Endothelial cell of coronary artery (primary cell): ENCODE results near the gene FBXO40. TPM values are rescaled to one million over a fixed set of nuclear protein-coding genes. Genes with fewer than 3 reads are reported as not detected.

Experiments
- total RNA-seq: library from RNA; depleted of rRNA; stranded (reverse); fragments of >200 nt; gene quantifications from 2 replicates; pipeline ENCODE4 v1.2.3, GENCODE V29; 2014

FBXO40 gene, protein sequence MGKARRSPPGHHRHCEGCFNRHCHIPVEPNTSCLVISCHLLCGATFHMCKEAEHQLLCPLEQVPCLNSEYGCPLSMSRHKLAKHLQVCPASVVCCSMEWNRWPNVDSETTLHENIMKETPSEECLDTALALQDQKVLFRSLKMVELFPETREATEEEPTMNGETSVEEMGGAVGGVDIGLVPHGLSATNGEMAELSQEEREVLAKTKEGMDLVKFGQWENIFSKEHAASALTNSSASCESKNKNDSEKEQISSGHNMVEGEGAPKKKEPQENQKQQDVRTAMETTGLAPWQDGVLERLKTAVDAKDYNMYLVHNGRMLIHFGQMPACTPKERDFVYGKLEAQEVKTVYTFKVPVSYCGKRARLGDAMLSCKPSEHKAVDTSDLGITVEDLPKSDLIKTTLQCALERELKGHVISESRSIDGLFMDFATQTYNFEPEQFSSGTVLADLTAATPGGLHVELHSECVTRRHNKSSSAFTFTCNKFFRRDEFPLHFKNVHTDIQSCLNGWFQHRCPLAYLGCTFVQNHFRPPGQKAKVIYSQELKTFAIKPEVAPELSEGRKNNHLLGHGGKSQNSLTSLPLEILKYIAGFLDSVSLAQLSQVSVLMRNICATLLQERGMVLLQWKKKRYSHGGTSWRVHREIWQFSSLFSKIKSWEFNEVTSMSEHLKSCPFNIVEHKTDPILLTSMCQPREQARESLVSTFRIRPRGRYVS
- not detected in 2 replicates for total RNA-seq

DNA sequence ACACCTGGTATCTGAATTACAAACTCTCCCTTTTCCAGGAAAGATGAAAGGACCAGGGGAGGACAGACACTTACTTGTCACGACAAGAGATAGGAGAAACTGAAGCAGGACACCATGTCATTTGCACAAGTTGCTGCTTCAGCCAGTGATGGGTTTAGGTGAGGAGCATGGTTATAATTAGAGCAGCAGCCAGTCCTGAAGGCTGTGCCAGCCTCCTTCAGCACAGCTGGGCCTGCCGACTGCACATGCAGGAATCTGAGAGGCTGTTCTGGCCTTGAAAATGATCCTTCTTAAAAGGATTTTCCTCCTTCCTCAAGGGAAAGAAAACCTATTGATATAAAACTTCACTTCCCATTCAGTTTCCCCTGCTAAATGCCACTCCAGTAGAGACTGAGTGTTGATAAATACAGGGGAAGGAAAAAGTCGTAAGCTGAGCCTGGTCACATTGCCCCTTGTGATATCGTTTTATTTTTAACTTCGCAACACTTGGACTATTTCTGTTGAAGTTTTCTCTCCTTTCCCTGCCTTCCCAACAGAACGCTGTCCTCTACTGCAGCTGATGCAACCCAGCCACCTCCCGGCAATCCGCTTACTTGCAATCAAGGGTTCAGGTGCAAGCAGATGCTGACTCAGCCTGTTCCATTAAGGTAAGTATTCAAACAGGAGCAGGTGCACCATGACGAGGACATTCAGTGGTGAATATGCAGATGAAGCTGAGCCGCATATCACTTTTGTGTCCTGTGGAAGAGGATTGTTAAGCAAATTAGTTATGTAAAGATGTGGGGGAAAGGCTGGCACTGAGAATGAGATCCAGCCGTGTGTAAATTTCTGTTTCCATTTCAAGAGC is at the start of gene FBXO40:
Gene FBXO40, plus strand, starts transcription at position 524 of the 847 bp plus-strand sequence. CDS start 27,197 bp downstream, outside the sequence.

DNA sequence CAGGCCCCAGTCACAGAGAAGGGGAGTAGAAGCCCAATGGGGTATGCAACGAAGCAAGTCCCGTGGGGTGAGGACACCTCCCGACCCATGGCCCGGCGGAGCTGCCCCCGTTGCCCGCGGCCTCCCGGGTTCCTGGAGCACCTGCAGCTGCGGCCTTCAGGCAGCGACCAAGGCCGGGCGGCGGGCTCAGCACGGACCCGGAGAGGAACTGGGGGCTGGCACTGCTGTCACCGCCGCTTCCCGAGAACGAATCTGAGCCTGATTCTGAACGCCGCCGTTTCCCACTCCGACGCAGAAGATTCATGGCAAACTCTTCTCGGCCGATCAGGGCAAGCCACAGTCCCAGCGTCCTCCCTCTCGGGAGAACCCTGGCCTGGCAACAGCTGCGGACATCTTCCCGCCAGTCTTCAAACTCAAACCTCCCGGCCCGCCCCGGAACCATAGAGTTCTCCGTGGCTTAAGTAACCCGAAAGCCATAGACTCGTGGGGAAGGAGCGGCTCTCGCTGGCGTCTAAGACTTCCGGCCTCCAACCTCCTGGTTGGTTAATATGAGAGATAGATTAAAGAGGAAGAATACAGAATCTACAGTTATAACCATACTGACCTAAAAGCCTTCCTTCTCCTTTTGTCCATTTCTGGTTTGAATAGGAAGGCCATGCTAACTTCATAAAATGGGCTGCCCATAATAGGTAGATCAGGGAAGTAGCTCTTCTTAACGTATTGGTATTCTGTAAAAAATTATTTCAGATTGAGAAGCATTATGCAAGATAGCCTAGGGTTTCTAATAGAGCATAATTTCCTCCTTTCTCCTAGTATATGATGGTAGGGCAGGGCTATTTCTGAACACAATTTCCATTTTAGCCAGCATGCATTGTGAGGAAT is 47.4 kb upstream of the FBXO40 start, which contains the start of gene POLQ:
Gene POLQ, minus strand, starts transcription at position 415 of the 882 bp plus-strand sequence. Its CDS starts 111 bp downstream, at position 304.

DNA sequence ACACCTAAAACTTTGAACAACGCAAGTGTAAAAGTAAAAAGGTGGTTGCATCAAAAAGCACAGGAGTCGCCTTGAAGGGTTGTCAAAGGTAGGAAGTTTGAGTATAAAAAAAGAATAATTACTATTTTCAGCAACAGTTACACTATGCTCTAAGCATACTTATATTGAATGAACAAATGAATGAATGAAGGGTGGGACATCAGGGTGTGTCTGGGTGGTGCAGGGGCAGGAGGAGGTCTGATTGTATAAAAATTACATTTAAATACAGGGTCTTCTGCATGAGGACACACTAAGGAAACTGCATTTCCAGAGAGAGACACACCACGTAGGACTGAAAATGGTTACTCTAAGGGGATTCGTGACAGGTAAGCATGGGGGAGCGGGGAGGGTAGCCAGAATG is 25.5 kb upstream of the FBXO40 start, which contains the start of gene ARGFX:
Gene ARGFX, plus strand, starts transcription at position 301 of the 400 bp plus-strand sequence. CDS start 2,765 bp downstream, outside the sequence.

DNA sequence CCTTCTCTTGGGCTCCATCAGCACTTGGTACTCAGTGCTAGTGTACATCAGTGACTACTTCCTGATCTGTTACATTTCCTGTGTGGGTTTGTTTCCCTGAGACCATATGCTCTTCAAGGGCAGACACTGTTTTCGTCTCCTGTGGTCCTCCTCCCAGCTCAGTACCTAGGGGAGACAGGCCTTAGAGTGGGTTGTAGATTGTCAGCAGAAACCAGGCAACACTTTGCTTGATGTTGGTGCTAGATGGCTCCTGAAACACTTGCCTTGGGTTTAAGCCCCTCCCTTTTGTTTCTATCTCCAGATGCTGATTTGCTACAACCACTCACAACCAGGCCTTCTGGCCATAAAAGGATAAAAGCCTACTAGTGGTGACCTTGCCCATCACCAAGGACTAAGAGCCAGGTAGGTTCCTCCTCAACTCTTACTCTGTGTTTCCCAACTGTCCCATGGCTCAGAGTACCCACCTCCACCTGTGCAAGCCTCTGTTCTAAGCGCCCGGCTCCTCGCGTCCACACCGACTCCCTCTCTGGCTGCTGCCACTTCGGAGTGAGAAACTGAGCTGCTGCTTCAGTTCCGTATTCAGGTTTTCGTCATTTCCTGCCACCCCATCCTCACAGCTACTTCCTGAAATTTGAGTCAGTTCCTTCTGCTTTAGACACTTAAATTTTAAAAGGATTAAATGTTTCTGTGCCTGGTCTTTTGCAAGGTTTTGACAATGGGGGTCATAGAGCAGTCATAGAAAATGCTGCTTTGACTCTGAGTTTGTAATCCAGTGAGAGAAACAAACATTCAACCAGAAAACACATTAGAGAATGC is 67.4 kb downstream of the FBXO40 start, which contains the start of gene HCLS1:
Gene HCLS1, minus strand, starts transcription at position 548 of the 816 bp plus-strand sequence. CDS start 2,556 bp downstream, outside the sequence.

Other genes with a start within 250 kb of the FBXO40 start
- 4.0 and 6.8 TPM in 2 replicates for gene POLQ, start 47.4 kb upstream of the FBXO40 start, total RNA-seq
- not detected in 2 replicates for gene ARGFX, start 25.4 kb upstream of the FBXO40 start, total RNA-seq
- gene HCLS1, start 67.5 kb downstream of the FBXO40 start, total RNA-seq: 53.7 and 65.9 TPM in 2 replicates
- 46.2 TPM in 2 replicates for gene GOLGB1, start 156.4 kb downstream of the FBXO40 start, total RNA-seq
- gene IQCB1, start 241.7 kb downstream of the FBXO40 start, total RNA-seq: 13.5 and 18.6 TPM in 2 replicates
- 2.0 and 3.1 TPM in 2 replicates for gene EAF2, start 241.8 kb downstream of the FBXO40 start, total RNA-seq